Brain microvascular endothelial cell (primary cell): Measurements from ENCODE around the gene HIP1.
"Not testable (repeated sequence)": the region's sequence is repeated elsewhere in the genome, so short reads cannot be mapped to it uniquely, and the experiment has no call there.

Experiments
- DNase-seq: peaks from one replicate; pipeline ENCODE4 v3.0.0-alpha.2; 2020
- H3K27ac ChIP-seq: fragments of 250-450 bp; sonication (Bioruptor Pico); 2 replicates; pipeline ENCODE4 v1.5.1; 2020; ENCODE audit warnings: mild to moderate bottlenecking, moderate library complexity
- H3K27me3 ChIP-seq: fragments of 250-450 bp; sonication (Bioruptor Pico); replicated peaks from 2 replicates; pipeline ENCODE4 v1.5.1; 2020; ENCODE audit warnings: mild to moderate bottlenecking
- H3K36me3 ChIP-seq: fragments of 250-450 bp; sonication (Bioruptor Pico); replicated peaks from 2 replicates; pipeline ENCODE4 v1.5.1; 2020; ENCODE audit warnings: mild to moderate bottlenecking
- H3K4me3 ChIP-seq: 2 replicates; pipeline ENCODE4 v1.5.1; 2011; ENCODE audit warnings: low read depth, mild to moderate bottlenecking, control low read depth, low read length, moderate library complexity
- CTCF ChIP-seq: IDR thresholded peaks from 2 replicates; pipeline ENCODE4 v1.5.1; 2011; ENCODE audit warnings: low read depth, mild to moderate bottlenecking, moderate library complexity, low read length, control low read depth, inconsistent platforms; ENCODE audit errors: missing control alignments
- in situ Hi-C: cut with HindIII; loops from 2 replicates; pipeline ENCODE4 v1.10.0; 2017; ENCODE audit warnings: low sequenced_read_pairs, low pct_ligation_motif_present

The HIP1 gene

GRCh38 chr7:75738604-75738974 is at the start of gene HIP1:
TSS of gene HIP1 (minus strand) at chr7:75738941. CDS start at chr7:75738920, 21 bp downstream.
- no peak for DNase-seq
- Histone ChIP-seq H3K27me3 (no peaks in the 10 kb centered on the region), H3K27ac (peak within 1 kb of the TSS; percentile 6), H3K4me3 (peak within 1 kb of the TSS; percentile 88), H3K36me3 (no peaks in the 10 kb centered on the region)
- in situ Hi-C loops = no loop called here
- TF ChIP-seq CTCF = no peak

GRCh38 chr7:75788154-75788847 is 49.6 kb upstream of the HIP1 start:
- H3K27me3 ChIP-seq, H3K36me3 ChIP-seq, in situ Hi-C loops, DNase-seq, H3K4me3 ChIP-seq, H3K27ac ChIP-seq: not testable (repeated sequence)

GRCh38 chr7:75783058-75783457 is 44.3 kb upstream of the HIP1 start:
- H3K36me3 ChIP-seq, H3K4me3 ChIP-seq, DNase-seq, H3K27me3 ChIP-seq, H3K27ac ChIP-seq, in situ Hi-C loops: not testable (repeated sequence)

GRCh38 chr7:75780647-75781273 is 42.0 kb upstream of the HIP1 start:
- DNase-seq, in situ Hi-C loops, H3K36me3 ChIP-seq, H3K4me3 ChIP-seq, H3K27ac ChIP-seq, H3K27me3 ChIP-seq: not testable (repeated sequence)

- in situ Hi-C loops, H3K27me3 ChIP-seq, DNase-seq, H3K4me3 ChIP-seq, H3K27ac ChIP-seq, H3K36me3 ChIP-seq: not testable (repeated sequence)
These were observed 40.8 kb upstream of the HIP1 start for GRCh38 chr7:75779516-75779915.

- H3K36me3 ChIP-seq, in situ Hi-C loops, DNase-seq, H3K27ac ChIP-seq, H3K4me3 ChIP-seq, H3K27me3 ChIP-seq: not testable (repeated sequence)
These were observed 40.3 kb upstream of the HIP1 start for GRCh38 chr7:75779035-75779434.

GRCh38 chr7:75776295-75776971 is 37.7 kb upstream of the HIP1 start:
- in situ Hi-C loops = no loop called here
- TF ChIP-seq CTCF = no peak

GRCh38 chr7:75773958-75774357 is 35.2 kb upstream of the HIP1 start:
- H3K27me3 ChIP-seq, in situ Hi-C loops, H3K4me3 ChIP-seq, H3K27ac ChIP-seq, H3K36me3 ChIP-seq: not testable (repeated sequence)
- DNase-seq = peak; percentile 23

More at GRCh38 chr7:75776295-75776971, 37.7 kb upstream of the HIP1 start:
- Histone ChIP-seq H3K27ac (no peak overlapping the region), H3K4me3 (no peak overlapping the region), H3K27me3 (no peaks in the 10 kb centered on the region), H3K36me3 (no peaks in the 10 kb centered on the region)
- DNase-seq = peak; percentile 62
